H9 (cell line): ENCODE data around the gene ITIH4. TPM values are rescaled to one million over a fixed set of nuclear protein-coding genes. Genes with fewer than 3 reads are reported as not detected.

Experiments used
- DNase-seq: peaks from one replicate; pipeline ENCODE4 v3.0.0-alpha.2; 2017
- H2AFZ ChIP-seq: one replicate; pipeline ENCODE4 v1.6.1; 2013; ENCODE audit warnings: mild to moderate bottlenecking, low read length, control low read depth, moderate library complexity
- H2AK5ac ChIP-seq: 2 replicates; pipeline ENCODE4 v1.6.1; 2013; ENCODE audit warnings: low read length, control low read depth, mixed read lengths; ENCODE audit not compliant: insufficient read length
- H2BK120ac ChIP-seq: one replicate; pipeline ENCODE4 v1.6.1; 2013; ENCODE audit warnings: low read depth, mild to moderate bottlenecking, low read length, control low read depth, inconsistent platforms; ENCODE audit not compliant: poor library complexity, severe bottlenecking
- H2BK12ac ChIP-seq: 2 replicates; pipeline ENCODE4 v1.6.1; 2013; ENCODE audit warnings: low read length, control low read depth, mixed read lengths, low read depth; ENCODE audit not compliant: insufficient read length
- H2BK15ac ChIP-seq: 2 replicates; pipeline ENCODE4 v1.6.1; 2013; ENCODE audit warnings: low read depth, low read length, control low read depth
- H2BK20ac ChIP-seq: one replicate; pipeline ENCODE4 v1.6.1; 2013; ENCODE audit warnings: low read depth, mild to moderate bottlenecking, low read length, control low read depth, inconsistent platforms; ENCODE audit not compliant: poor library complexity, severe bottlenecking
- H2BK5ac ChIP-seq: 2 replicates; pipeline ENCODE4 v1.6.1; 2013; ENCODE audit warnings: low read length, control low read depth, mixed read lengths; ENCODE audit not compliant: insufficient read length
- H3K14ac ChIP-seq: 2 replicates; pipeline ENCODE4 v1.6.1; 2013; ENCODE audit warnings: low read length, control low read depth; ENCODE audit not compliant: insufficient read depth
- H3K18ac ChIP-seq: 2 replicates; pipeline ENCODE4 v1.6.1; 2013; ENCODE audit warnings: low read depth, mild to moderate bottlenecking, mixed read lengths, low read length, control low read depth; ENCODE audit not compliant: insufficient read length
- H3K23ac ChIP-seq: 2 replicates; pipeline ENCODE4 v1.6.1; 2013; ENCODE audit warnings: low read length, control low read depth, mixed read lengths, low read depth; ENCODE audit not compliant: insufficient read length
- H3K23me2 ChIP-seq: 2 replicates; pipeline ENCODE4 v1.6.1; 2013; ENCODE audit warnings: low read depth, mild to moderate bottlenecking, mixed read lengths, low read length, control low read depth; ENCODE audit not compliant: insufficient read length, poor library complexity, severe bottlenecking
- H3K27ac ChIP-seq: 2 replicates; pipeline ENCODE4 v1.5.1; 2013; ENCODE audit warnings: low read length, control low read depth, mixed read lengths, low read depth; ENCODE audit not compliant: insufficient read length
- H3K27me3 ChIP-seq: 2 replicates; pipeline ENCODE4 v1.6.1; 2013; ENCODE audit warnings: low read length, control low read depth, inconsistent platforms; ENCODE audit not compliant: insufficient read depth
- H3K4ac ChIP-seq: 2 replicates; pipeline ENCODE4 v1.6.1; 2013; ENCODE audit warnings: low read depth, mild to moderate bottlenecking, control low read depth, inconsistent platforms, low read length, moderate library complexity
- H3K4me1 ChIP-seq: 2 replicates; pipeline ENCODE4 v1.6.1; 2013; ENCODE audit warnings: low read length, control low read depth, inconsistent platforms; ENCODE audit not compliant: insufficient read depth
- H3K4me2 ChIP-seq: 2 replicates; pipeline ENCODE4 v1.6.1; 2013; ENCODE audit warnings: low read length, control low read depth, mixed read lengths; ENCODE audit not compliant: insufficient read length, insufficient read depth
- H3K56ac ChIP-seq: 2 replicates; pipeline ENCODE4 v1.6.1; 2013; ENCODE audit warnings: low read depth, mild to moderate bottlenecking, mixed read lengths, low read length, control low read depth; ENCODE audit not compliant: insufficient read length
- H3K79me1 ChIP-seq: 2 replicates; pipeline ENCODE4 v1.6.1; 2013; ENCODE audit warnings: low read depth, mild to moderate bottlenecking, moderate library complexity, low read length, control low read depth, inconsistent platforms; ENCODE audit not compliant: insufficient read depth, poor library complexity, severe bottlenecking
- H3K79me2 ChIP-seq: 2 replicates; pipeline ENCODE4 v1.6.1; 2013; ENCODE audit warnings: low read length, control low read depth, inconsistent platforms; ENCODE audit not compliant: insufficient read depth
- H3K9ac ChIP-seq: 2 replicates; pipeline ENCODE4 v1.6.1; 2013; ENCODE audit warnings: low read length, control low read depth, mixed read lengths; ENCODE audit not compliant: insufficient read length; ENCODE audit errors: extremely low read depth
- H3K9me3 ChIP-seq: one replicate; pipeline ENCODE4 v1.6.1; 2013; ENCODE audit warnings: low read depth, low read length, inconsistent platforms; ENCODE audit not compliant: control insufficient read depth
- H3T11ph ChIP-seq: one replicate; pipeline ENCODE4 v1.6.1; 2013; ENCODE audit warnings: mild to moderate bottlenecking, low read length, control low read depth, inconsistent platforms
- H4K20me1 ChIP-seq: one replicate; pipeline ENCODE4 v1.6.1; 2013; ENCODE audit not compliant: control insufficient read depth, insufficient read length, insufficient read depth
- H4K5ac ChIP-seq: 2 replicates; pipeline ENCODE4 v1.6.1; 2013; ENCODE audit warnings: low read depth, mild to moderate bottlenecking, mixed read lengths, low read length, control low read depth; ENCODE audit not compliant: insufficient read length
- H4K8ac ChIP-seq: replicated peaks from 2 replicates; pipeline ENCODE4 v1.6.1; 2013; ENCODE audit warnings: low read length, control low read depth, mixed read lengths, low read depth; ENCODE audit not compliant: insufficient read length
- H4K91ac ChIP-seq: 2 replicates; pipeline ENCODE4 v1.6.1; 2013; ENCODE audit warnings: low read depth, mild to moderate bottlenecking, moderate library complexity, mixed read lengths, low read length, control low read depth; ENCODE audit not compliant: insufficient read length
- H3K27ac Mint-ChIP-seq, 3 experiments: 2 replicates in 2 of 3; 3 replicates in 1 of 3; pipeline ENCODE4 v1.8.0; 2020 to 2021; ENCODE audit warnings: mixed read lengths in 3 of 3, mild to moderate bottlenecking in 1 of 3, moderate library complexity in 1 of 3
- H3K27me3 Mint-ChIP-seq: 2 replicates; pipeline ENCODE4 v1.8.0; 2021; ENCODE audit warnings: low read depth, mild to moderate bottlenecking, moderate library complexity, mixed read lengths
- H3K36me3 Mint-ChIP-seq, 3 experiments: 2 replicates in 2 of 3; 3 replicates in 1 of 3; pipeline ENCODE4 v1.8.0; 2020 to 2021; ENCODE audit warnings: low read depth in 3 of 3, mixed read lengths in 3 of 3; ENCODE audit not compliant: insufficient read depth in 1 of 3
- H3K4me1 Mint-ChIP-seq, 2 experiments: 2 replicates each; pipeline ENCODE4 v1.8.0; 2020; ENCODE audit warnings: mixed read lengths in 2 of 2
- H3K4me3 Mint-ChIP-seq, 2 experiments: 2 replicates in 1 of 2; 3 replicates in 1 of 2; pipeline ENCODE4 v1.8.0; 2020 to 2021; ENCODE audit warnings: mild to moderate bottlenecking in 2 of 2, mixed read lengths in 2 of 2, moderate library complexity in 1 of 2
- H3K9me3 Mint-ChIP-seq, 2 experiments: 2 replicates in 1 of 2; 3 replicates in 1 of 2; pipeline ENCODE4 v1.8.0; 2020; ENCODE audit warnings: mild to moderate bottlenecking in 2 of 2, mixed read lengths in 2 of 2, moderate library complexity in 1 of 2
- WGBS: extraction: QIAGEN DNeasy Blood & Tissue Kit; methylation state at CpG from one replicate; pipeline ENCODE4 v1.1.7; 2013; ENCODE audit warnings: missing lambda C conversion rate, low lambda C conversion rate, mixed read lengths; ENCODE audit not compliant: insufficient read length; ENCODE audit errors: extremely low coverage; 5-methylcytosine and 5-hydroxymethylcytosine counted together
- total RNA-seq: library from RNA; stranded (reverse); gene quantifications from 2 replicates; pipeline ENCODE4 v1.2.1, GENCODE V29; 2021
- TF ChIP-seq, protein P1 (sequence below): fragments of 200-600 bp; sonication (generic); conservative IDR thresholded peaks from 3 replicates; pipeline ENCODE4 v1.8.0; 2021; ENCODE audit warnings: antibody characterized with exemption, mild to moderate bottlenecking

ITIH4 gene
- total RNA-seq, 1 experiment from 2014 or later: 3.0 TPM

GRCh38 chr3:52843108-52843865, 12.8 kb upstream of the ITIH4 start:
- H3K27ac ChIP-seq: no peak overlapping the region
- Mint-ChIP-seq H3K27me3 (no peaks in the 10 kb centered on the region), H3K4me3 (peak overlapping the region in 1 of 2 experiments; percentile 40; a peak in 1 of 5 replicates)

More at GRCh38 chr3:52843108-52843865, 12.8 kb upstream of the ITIH4 start:
- H3K9me3 Mint-ChIP-seq: no peaks in the 10 kb centered on the region; a peak in 1 of 5 replicates
- Histone ChIP-seq H3K23me2 (no peaks in the 10 kb centered on the region), H3K79me2 (no peaks in the 10 kb centered on the region), H2AFZ (no peak overlapping the region), H4K91ac (no peak overlapping the region), H3K79me1 (no peaks in the 10 kb centered on the region), H3K4ac (no peak overlapping the region), H2BK120ac (no peak overlapping the region), H3K4me1 (no peaks in the 10 kb centered on the region), H3K56ac (no peak overlapping the region), H3K23ac (no peak overlapping the region), H3K4me2 (no peak overlapping the region), H3T11ph (no peak overlapping the region), H3K9ac (no peak overlapping the region), H4K20me1 (no peaks in the 10 kb centered on the region), H3K18ac (no peak overlapping the region), H2BK15ac (no peak overlapping the region), H4K5ac (no peak overlapping the region), H2BK5ac (no peak overlapping the region), H4K8ac (no peak overlapping the region), H3K9me3 (no peaks in the 10 kb centered on the region), H3K14ac (no peak overlapping the region), H3K27me3 (no peaks in the 10 kb centered on the region), H2AK5ac (no peak overlapping the region), H2BK20ac (no peak overlapping the region), H2BK12ac (no peak overlapping the region)
- WGBS: no CpG with 5 or more reads among the region's 20 CpGs
- TF ChIP-seq, protein P1, sequence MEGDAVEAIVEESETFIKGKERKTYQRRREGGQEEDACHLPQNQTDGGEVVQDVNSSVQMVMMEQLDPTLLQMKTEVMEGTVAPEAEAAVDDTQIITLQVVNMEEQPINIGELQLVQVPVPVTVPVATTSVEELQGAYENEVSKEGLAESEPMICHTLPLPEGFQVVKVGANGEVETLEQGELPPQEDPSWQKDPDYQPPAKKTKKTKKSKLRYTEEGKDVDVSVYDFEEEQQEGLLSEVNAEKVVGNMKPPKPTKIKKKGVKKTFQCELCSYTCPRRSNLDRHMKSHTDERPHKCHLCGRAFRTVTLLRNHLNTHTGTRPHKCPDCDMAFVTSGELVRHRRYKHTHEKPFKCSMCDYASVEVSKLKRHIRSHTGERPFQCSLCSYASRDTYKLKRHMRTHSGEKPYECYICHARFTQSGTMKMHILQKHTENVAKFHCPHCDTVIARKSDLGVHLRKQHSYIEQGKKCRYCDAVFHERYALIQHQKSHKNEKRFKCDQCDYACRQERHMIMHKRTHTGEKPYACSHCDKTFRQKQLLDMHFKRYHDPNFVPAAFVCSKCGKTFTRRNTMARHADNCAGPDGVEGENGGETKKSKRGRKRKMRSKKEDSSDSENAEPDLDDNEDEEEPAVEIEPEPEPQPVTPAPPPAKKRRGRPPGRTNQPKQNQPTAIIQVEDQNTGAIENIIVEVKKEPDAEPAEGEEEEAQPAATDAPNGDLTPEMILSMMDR: no peak
- no peak for DNase-seq
- peaks cover 12 to 19% (median 13%) of the 10 kb centered on the region in 3 experiments for H3K36me3 Mint-ChIP-seq
- peaks cover 8 to 18% of the 10 kb centered on the region in 2 experiments for H3K4me1 Mint-ChIP-seq
- H3K27ac Mint-ChIP-seq: peak overlapping the region; percentile 40 to 85 (median 82); a peak in 4 of 7 replicates
